SK-N-SH treated with all-trans-retinoic acid at 6 μM for 48 hours (cell line): Measurements from ENCODE around the gene FHOD1.

Experiments
- ATAC-seq: fragments of 200-7000 bp; cut with Tn5 transposase; 3 replicates; pipeline ENCODE4 v1.9.1; 2020; ENCODE audit warnings: mild to moderate bottlenecking, moderate library complexity
- BACH2 ChIP-seq: fragments of 250-450 bp; sonication (Bioruptor Pico); IDR thresholded peaks from 2 replicates; pipeline ENCODE4 v1.9.0; 2021; ENCODE audit warnings: mild to moderate bottlenecking, borderline replicate concordance
- CREB5 ChIP-seq: fragments of 250-450 bp; sonication (Bioruptor Pico); IDR thresholded peaks from 2 replicates; pipeline ENCODE4 v1.5.1; 2020; ENCODE audit warnings: low read depth, mild to moderate bottlenecking, moderate library complexity
- CSDC2 ChIP-seq: fragments of 250-450 bp; sonication (Bioruptor Pico); IDR thresholded peaks from 2 replicates; pipeline ENCODE4 v1.5.0; 2020; ENCODE audit warnings: mild to moderate bottlenecking, moderate library complexity
- CSRNP3 ChIP-seq: fragments of 250-450 bp; sonication (Bioruptor Pico); IDR thresholded peaks from 2 replicates; pipeline ENCODE4 v1.5.1; 2021; ENCODE audit warnings: mild to moderate bottlenecking, moderate library complexity
- ESRRG ChIP-seq: fragments of 250-450 bp; sonication (Bioruptor Pico); IDR thresholded peaks from 2 replicates; pipeline ENCODE4 v1.6.1; 2021; ENCODE audit warnings: mild to moderate bottlenecking
- GLIS3 ChIP-seq: fragments of 250-450 bp; sonication (Bioruptor Pico); IDR thresholded peaks from 2 replicates; pipeline ENCODE4 v1.5.0; 2020; ENCODE audit warnings: mild to moderate bottlenecking, moderate library complexity
- ISL1 ChIP-seq: fragments of 250-450 bp; sonication (Bioruptor Pico); IDR thresholded peaks from 2 replicates; pipeline ENCODE4 v2.1.2; 2022; ENCODE audit warnings: mild to moderate bottlenecking, moderate library complexity
- OSR1 ChIP-seq: fragments of 250-450 bp; sonication (Bioruptor Pico); IDR thresholded peaks from 2 replicates; pipeline ENCODE4 v1.8.0; 2022; ENCODE audit warnings: moderate library complexity, mild to moderate bottlenecking, inconsistent platforms
- PATZ1 ChIP-seq: fragments of 250-450 bp; sonication (Bioruptor Pico); IDR thresholded peaks from 2 replicates; pipeline ENCODE4 v1.8.0; 2020; ENCODE audit warnings: mild to moderate bottlenecking, moderate library complexity, borderline replicate concordance
- POU6F1 ChIP-seq: fragments of 250-450 bp; sonication (Bioruptor Pico); IDR thresholded peaks from 2 replicates; pipeline ENCODE4 v1.8.0; 2021; ENCODE audit warnings: low read depth, mild to moderate bottlenecking, moderate library complexity, borderline replicate concordance
- PPARA ChIP-seq: fragments of 250-450 bp; sonication (Bioruptor Pico); IDR thresholded peaks from 2 replicates; pipeline ENCODE4 v1.5.0; 2020; ENCODE audit warnings: mild to moderate bottlenecking, borderline replicate concordance
- RARB ChIP-seq: fragments of 250-450 bp; sonication (Bioruptor Pico); IDR thresholded peaks from 2 replicates; pipeline ENCODE4 v1.8.0; 2021; ENCODE audit warnings: mild to moderate bottlenecking, moderate library complexity
- SNAI2 ChIP-seq: fragments of 250-450 bp; sonication (Bioruptor Pico); IDR thresholded peaks from 2 replicates; pipeline ENCODE4 v1.5.0; 2020; ENCODE audit warnings: mild to moderate bottlenecking, moderate library complexity
- TCF4 ChIP-seq: fragments of 250-450 bp; sonication (Bioruptor Pico); IDR thresholded peaks from 2 replicates; pipeline ENCODE4 v1.8.0; 2021; ENCODE audit warnings: mild to moderate bottlenecking, moderate library complexity, borderline replicate concordance
- TSHZ2 ChIP-seq: fragments of 250-450 bp; sonication (Bioruptor Pico); IDR thresholded peaks from 2 replicates; pipeline ENCODE4 v1.5.0; 2020; ENCODE audit warnings: mild to moderate bottlenecking, moderate library complexity
- ZC3H10 ChIP-seq: fragments of 250-450 bp; sonication (Bioruptor Pico); IDR thresholded peaks from 2 replicates; pipeline ENCODE4 v1.5.1; 2021; ENCODE audit warnings: mild to moderate bottlenecking, moderate library complexity
- ZFP3 ChIP-seq: fragments of 250-450 bp; sonication (Bioruptor Pico); IDR thresholded peaks from 2 replicates; pipeline ENCODE4 v1.5.0; 2020; ENCODE audit warnings: mild to moderate bottlenecking, moderate library complexity
- ZFP30 ChIP-seq: fragments of 450-650 bp; formaldehyde crosslinking; IDR thresholded peaks from 2 replicates; pipeline ENCODE4 v1.5.0; 2022; ENCODE audit warnings: mild to moderate bottlenecking, moderate library complexity
- ZNF565 ChIP-seq: fragments of 450-650 bp; formaldehyde crosslinking; conservative IDR thresholded peaks from 2 replicates; pipeline ENCODE4 v1.5.0; 2020; ENCODE audit warnings: low read depth, mild to moderate bottlenecking, moderate library complexity
- ZNF70 ChIP-seq: fragments of 450-650 bp; formaldehyde crosslinking; IDR thresholded peaks from 2 replicates; pipeline ENCODE4 v1.5.0; 2020; ENCODE audit warnings: mild to moderate bottlenecking, moderate library complexity

Gene FHOD1

GRCh38 chr16:67245674-67246080 lies 1.6 kb downstream of the FHOD1 start (continued):
- TF ChIP-seq CSRNP3 = no peak
- TF ChIP-seq, all 23 proteins: peak for 0

GRCh38 chr16:67245186-67245585 lies 2.1 kb downstream of the FHOD1 start:
- ATAC-seq = no peak

GRCh38 chr16:67244387-67245185 lies 2.7 kb downstream of the FHOD1 start:
- no peak for TF ChIP-seq PPARA
- TF ChIP-seq BACH2 (CRISPR knock-in tag) = no peak
- TF ChIP-seq TCF4 (CRISPR knock-in tag) = no peak
- no peak for TF ChIP-seq ZFP3 (CRISPR knock-in tag)
- no peak for TF ChIP-seq ZC3H10 (CRISPR knock-in tag)
- no peak for TF ChIP-seq ZNF70
- no peak for TF ChIP-seq SNAI2 (CRISPR knock-in tag)
- TF ChIP-seq GLIS3 (CRISPR knock-in tag) = no peak
- no peak for TF ChIP-seq PATZ1 (CRISPR knock-in tag)
- no peak for TF ChIP-seq ZFP30 (CRISPR knock-in tag)
- no peak for TF ChIP-seq ISL1 (CRISPR knock-in tag)
- no peak for TF ChIP-seq CREB5 (CRISPR knock-in tag)
- ATAC-seq = peak; percentile 19

More at GRCh38 chr16:67245186-67245585, 2.1 kb downstream of the FHOD1 start:
- TF ChIP-seq ZFP30 (CRISPR knock-in tag) (no peak), ZNF565 (no peak), TSHZ2 (CRISPR knock-in tag) (no peak), PPARA (no peak), ZFP3 (CRISPR knock-in tag) (no peak), ZC3H10 (CRISPR knock-in tag) (no peak), RARB (CRISPR knock-in tag) (no peak), OSR1 (CRISPR knock-in tag) (no peak), ZNF70 (no peak), POU6F1 (CRISPR knock-in tag) (no peak), PATZ1 (CRISPR knock-in tag) (no peak), ESRRG (no peak), CSDC2 (CRISPR knock-in tag) (no peak)
